Measurements from ENCODE around the gene ACHE. TPM values are rescaled to one million over a fixed set of nuclear protein-coding genes. Genes with fewer than 3 reads are reported as not detected.
A peak's percentile ranks its signal among the peaks of the same experiment; 100 is the strongest.
"Not testable (repeated sequence)": the region's sequence is repeated elsewhere in the genome, so short reads cannot be mapped to it uniquely, and the experiment has no call there.

Gene ACHE
- total RNA-seq, 2 experiments from 2014 or later: not detected

GRCh38 chr7:100865372-100865911 is 30.2 kb downstream of the ACHE start:
- peak overlapping the region; percentile 26 for H3K27ac Mint-ChIP-seq
- peaks cover 12% of the 10 kb centered on the region for H3K36me3 Mint-ChIP-seq (ENCODE audit: low read depth)
- H3K9me3 Mint-ChIP-seq: no peaks in the 10 kb centered on the region
- no peaks in the 10 kb centered on the region for H3K27me3 Mint-ChIP-seq (ENCODE audit: low read depth)
- CTCF ChIA-PET: no interaction called here
- intact Hi-C loops (cut with micrococcal nuclease): no loop called here
- peak overlapping the region; percentile 39 for H3K4me3 Mint-ChIP-seq
- no peak for DNase-seq
- peaks cover 14% of the 10 kb centered on the region for H3K4me1 Mint-ChIP-seq (ENCODE audit: low read depth)

GRCh38 chr7:100864263-100864845 is 31.3 kb downstream of the ACHE start:
- no peak for DNase-seq
- Mint-ChIP-seq H3K27me3 (ENCODE audit: low read depth) (no peaks in the 10 kb centered on the region), H3K36me3 (ENCODE audit: low read depth) (peaks cover 19% of the 10 kb centered on the region), H3K4me1 (ENCODE audit: low read depth) (peaks cover 14% of the 10 kb centered on the region), H3K4me3 (no peak overlapping the region), H3K9me3 (no peaks in the 10 kb centered on the region), H3K27ac (no peak overlapping the region)
- CTCF ChIA-PET: interaction anchor here (0.7 kb wide), 1 partner anchor 65 kb away, joined by 7 read pairs; no protein-coding TSS in a partner anchor
- intact Hi-C loops (cut with micrococcal nuclease): no loop called here

- CTCF ChIA-PET: no interaction called here
- no peak overlapping the region for H3K4me3 Mint-ChIP-seq
- H3K36me3 Mint-ChIP-seq (ENCODE audit: low read depth): peaks cover 16% of the 10 kb centered on the region
- H3K27me3 Mint-ChIP-seq (ENCODE audit: low read depth): no peaks in the 10 kb centered on the region
- no peak overlapping the region for H3K27ac Mint-ChIP-seq
- H3K9me3 Mint-ChIP-seq: no peaks in the 10 kb centered on the region
- H3K4me1 Mint-ChIP-seq (ENCODE audit: low read depth): peaks cover 14% of the 10 kb centered on the region
- no peak for DNase-seq
- intact Hi-C loops (cut with micrococcal nuclease): no loop called here
Observed at GRCh38 chr7:100863406-100863950, 32.2 kb downstream of the ACHE start.

GRCh38 chr7:100861616-100861985 is 34.1 kb downstream of the ACHE start:
- no peak overlapping the region for H3K4me3 Mint-ChIP-seq

GRCh38 chr7:100860702-100861615 is 34.7 kb downstream of the ACHE start:
- H3K4me3 Mint-ChIP-seq: no peak overlapping the region
- no peak for DNase-seq
- intact Hi-C loops (cut with micrococcal nuclease): no loop called here
- no peaks in the 10 kb centered on the region for H3K4me1 Mint-ChIP-seq (ENCODE audit: low read depth)
- no peak overlapping the region for H3K27ac Mint-ChIP-seq
- H3K9me3 Mint-ChIP-seq: no peaks in the 10 kb centered on the region
- CTCF ChIA-PET: no interaction called here
- H3K27me3 Mint-ChIP-seq (ENCODE audit: low read depth): no peaks in the 10 kb centered on the region
- peaks cover 17% of the 10 kb centered on the region for H3K36me3 Mint-ChIP-seq (ENCODE audit: low read depth)

More at GRCh38 chr7:100861616-100861985, 34.1 kb downstream of the ACHE start:
- peaks cover 3% of the 10 kb centered on the region for H3K4me1 Mint-ChIP-seq (ENCODE audit: low read depth)
- H3K27ac Mint-ChIP-seq: no peak overlapping the region
- H3K36me3 Mint-ChIP-seq (ENCODE audit: low read depth): peaks cover 17% of the 10 kb centered on the region
- DNase-seq: no peak
- no peaks in the 10 kb centered on the region for H3K9me3 Mint-ChIP-seq
- CTCF ChIA-PET: interaction anchor here (0.8 kb wide), 1 partner anchor 62 kb away, joined by 4 read pairs; no protein-coding TSS in a partner anchor
- H3K27me3 Mint-ChIP-seq (ENCODE audit: low read depth): no peaks in the 10 kb centered on the region
- intact Hi-C loops (cut with micrococcal nuclease): no loop called here

- no peaks in the 10 kb centered on the region for H3K27me3 Mint-ChIP-seq (ENCODE audit: low read depth)
- H3K4me3 Mint-ChIP-seq: no peak overlapping the region
- intact Hi-C loops (cut with micrococcal nuclease): no loop called here
- CTCF ChIA-PET: no interaction called here
- DNase-seq: no peak
- no peak overlapping the region for H3K27ac Mint-ChIP-seq
- peaks cover 17% of the 10 kb centered on the region for H3K36me3 Mint-ChIP-seq (ENCODE audit: low read depth)
- no peaks in the 10 kb centered on the region for H3K9me3 Mint-ChIP-seq
- no peaks in the 10 kb centered on the region for H3K4me1 Mint-ChIP-seq (ENCODE audit: low read depth)
Observed at GRCh38 chr7:100859856-100860255, 35.8 kb downstream of the ACHE start.

- H3K4me3 Mint-ChIP-seq: no peak overlapping the region
- peaks cover 15% of the 10 kb centered on the region for H3K36me3 Mint-ChIP-seq (ENCODE audit: low read depth)
- intact Hi-C loops (cut with micrococcal nuclease): no loop called here
- DNase-seq: no peak
- H3K27me3 Mint-ChIP-seq (ENCODE audit: low read depth): no peaks in the 10 kb centered on the region
- H3K4me1 Mint-ChIP-seq (ENCODE audit: low read depth): peaks cover 15% of the 10 kb centered on the region
- CTCF ChIA-PET: interaction anchor here (10.0 kb wide), 1 partner anchor 56 kb away, joined by 98 read pairs; no protein-coding TSS in a partner anchor
- no peaks in the 10 kb centered on the region for H3K9me3 Mint-ChIP-seq
- H3K27ac Mint-ChIP-seq: no peak overlapping the region
Observed at GRCh38 chr7:100856871-100857282, 38.8 kb downstream of the ACHE start.

GRCh38 chr7:100855515-100855914 is 40.2 kb downstream of the ACHE start:
- Mint-ChIP-seq H3K36me3 (ENCODE audit: low read depth) (peaks cover 10% of the 10 kb centered on the region), H3K27me3 (ENCODE audit: low read depth) (no peaks in the 10 kb centered on the region), H3K9me3 (no peaks in the 10 kb centered on the region), H3K27ac (no peak overlapping the region), H3K4me3 (no peak overlapping the region), H3K4me1 (ENCODE audit: low read depth) (peaks cover 18% of the 10 kb centered on the region)
- intact Hi-C loops (cut with micrococcal nuclease): no loop called here
- no peak for DNase-seq
- CTCF ChIA-PET: interaction anchor here (0.6 to 10.0 kb wide), 3 partner anchors 55 to 162 kb away, joined by 3 to 98 read pairs (median 3); no protein-coding TSS in a partner anchor

GRCh38 chr7:100854899-100855298 is 40.8 kb downstream of the ACHE start:
- H3K9me3 Mint-ChIP-seq; H3K27ac Mint-ChIP-seq; H3K4me3 Mint-ChIP-seq; H3K36me3 Mint-ChIP-seq (ENCODE audit: low read depth); H3K27me3 Mint-ChIP-seq (ENCODE audit: low read depth); DNase-seq: not testable (repeated sequence)
- CTCF ChIA-PET: interaction anchor here (10.0 kb wide), 1 partner anchor 54 kb away, joined by 98 read pairs; no protein-coding TSS in a partner anchor
- intact Hi-C loops (cut with micrococcal nuclease): loop anchor here (5.0 kb wide), 2 partner anchors 163 to 228 kb away; partner anchors contain the start of gene GIGYF1
- peaks cover 18% of the 10 kb centered on the region for H3K4me1 Mint-ChIP-seq (ENCODE audit: low read depth)

GRCh38 chr7:100854146-100854895 is 41.4 kb downstream of the ACHE start:
- Mint-ChIP-seq H3K4me3 (peak overlapping the region; percentile 89), H3K4me1 (ENCODE audit: low read depth) (peaks cover 18% of the 10 kb centered on the region), H3K27ac (no peak overlapping the region), H3K36me3 (ENCODE audit: low read depth) (peaks cover 2% of the 10 kb centered on the region), H3K9me3 (no peaks in the 10 kb centered on the region), H3K27me3 (ENCODE audit: low read depth) (no peaks in the 10 kb centered on the region)
- CTCF ChIA-PET: interaction anchor here (0.7 to 10.0 kb wide), 4 partner anchors 54 to 312 kb away, joined by 3 to 98 read pairs (median 3); no protein-coding TSS in a partner anchor
- no peak for DNase-seq
- intact Hi-C loops (cut with micrococcal nuclease): loop anchor here (5.0 kb wide), 2 partner anchors 162 to 227 kb away; partner anchors contain the start of gene GIGYF1

GRCh38 chr7:100852048-100852872 is 43.4 kb downstream of the ACHE start, which contains the start of gene SLC12A9:
Gene SLC12A9, plus strand, starts transcription at chr7:100852713. Its CDS starts 1,485 bp downstream, at chr7:100854198.
- peaks cover 18% of the 10 kb centered on the region for H3K4me1 Mint-ChIP-seq (ENCODE audit: low read depth)
- H3K27ac Mint-ChIP-seq: peak within 1 kb of the TSS; percentile 50
- H3K9me3 Mint-ChIP-seq: no peaks in the 10 kb centered on the region
- CTCF ChIA-PET: interaction anchor here (0.6 to 10.0 kb wide), 22 partner anchors 15 to 254 kb away, joined by 3 to 98 read pairs (median 4); partner anchors contain the start of genes POP7 and SRRT
- H3K36me3 Mint-ChIP-seq (ENCODE audit: low read depth): peaks cover under 1% of the 10 kb centered on the region
- intact Hi-C loops (cut with micrococcal nuclease): loop anchor here (1.0 to 5.0 kb wide), 8 partner anchors 23 to 373 kb away; partner anchors contain the start of genes GIGYF1, SRRT and TSC22D4
- peak within 1 kb of the TSS; percentile 89 for H3K4me3 Mint-ChIP-seq
- peak; percentile 89 for DNase-seq
- H3K27me3 Mint-ChIP-seq (ENCODE audit: low read depth): no peaks in the 10 kb centered on the region
